ENCODE measurements around the gene POU4F3. TPM values are rescaled to one million over a fixed set of nuclear protein-coding genes. Genes with fewer than 3 reads are reported as not detected.

POU4F3 gene
- total RNA-seq, 2 donors from 2014 or later, result 0.27 to 0.46 TPM

DNA sequence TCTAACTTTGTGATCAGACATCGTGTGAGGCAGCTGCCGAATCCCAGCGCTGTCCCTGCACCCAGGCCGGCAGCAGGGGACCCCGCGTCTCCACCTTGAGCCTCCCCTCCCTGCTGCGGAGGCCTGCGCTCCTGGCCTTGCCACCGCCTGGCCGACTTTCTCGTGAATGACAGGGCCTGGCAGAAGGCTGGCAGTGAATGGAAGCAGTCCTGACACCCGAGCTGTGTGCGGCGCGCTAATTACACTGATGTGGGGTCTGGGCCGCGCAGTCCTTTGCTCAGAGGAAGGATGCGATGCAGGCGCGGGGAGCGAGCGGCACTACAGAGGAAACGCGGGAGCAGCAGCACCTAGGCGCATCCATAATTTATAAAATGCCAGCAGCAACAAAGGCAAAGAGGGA lies 40.3 kb downstream of the POU4F3 start:
- H3K36me3 Mint-ChIP-seq (ENCODE audit: low read depth), result no peaks in the 10 kb centered on the region
- H3K4me3 Mint-ChIP-seq, result no peak overlapping the region
- Histone ChIP-seq H3K9me3 (ENCODE audit: control insufficient read depth, low read length) (no peaks in the 10 kb centered on the region), H3K27ac (ENCODE audit: low read depth, low read length) (no peak overlapping the region), H3K36me3 (ENCODE audit: control insufficient read depth, insufficient read depth, low read length) (no peaks in the 10 kb centered on the region), H3K4me3 (ENCODE audit: low read length) (no peak overlapping the region), H3K4me1 (ENCODE audit: control insufficient read depth, insufficient read depth, low read length) (no peaks in the 10 kb centered on the region), H3K27me3 (ENCODE audit: control insufficient read depth, insufficient read depth, low read length, poor library complexity, severe bottlenecking) (no peaks in the 10 kb centered on the region), H3K9ac (ENCODE audit: extremely low read depth, low read length, poor library complexity, severe bottlenecking) (no peak overlapping the region)
- H3K27ac Mint-ChIP-seq, result no peak overlapping the region
- no peaks in the 10 kb centered on the region for H3K9me3 Mint-ChIP-seq
- peaks cover 25% of the 10 kb centered on the region for H3K27me3 Mint-ChIP-seq (ENCODE audit: insufficient read depth)
- WGBS, 2 experiments (ENCODE audit: insufficient coverage in 1 of 2, insufficient read length in 1 of 2), result 89 to 96% methylated on average over 23 to 25 of the region's 25 CpGs
- no peaks in the 10 kb centered on the region for H3K4me1 Mint-ChIP-seq
- TF ChIP-seq, protein P1, sequence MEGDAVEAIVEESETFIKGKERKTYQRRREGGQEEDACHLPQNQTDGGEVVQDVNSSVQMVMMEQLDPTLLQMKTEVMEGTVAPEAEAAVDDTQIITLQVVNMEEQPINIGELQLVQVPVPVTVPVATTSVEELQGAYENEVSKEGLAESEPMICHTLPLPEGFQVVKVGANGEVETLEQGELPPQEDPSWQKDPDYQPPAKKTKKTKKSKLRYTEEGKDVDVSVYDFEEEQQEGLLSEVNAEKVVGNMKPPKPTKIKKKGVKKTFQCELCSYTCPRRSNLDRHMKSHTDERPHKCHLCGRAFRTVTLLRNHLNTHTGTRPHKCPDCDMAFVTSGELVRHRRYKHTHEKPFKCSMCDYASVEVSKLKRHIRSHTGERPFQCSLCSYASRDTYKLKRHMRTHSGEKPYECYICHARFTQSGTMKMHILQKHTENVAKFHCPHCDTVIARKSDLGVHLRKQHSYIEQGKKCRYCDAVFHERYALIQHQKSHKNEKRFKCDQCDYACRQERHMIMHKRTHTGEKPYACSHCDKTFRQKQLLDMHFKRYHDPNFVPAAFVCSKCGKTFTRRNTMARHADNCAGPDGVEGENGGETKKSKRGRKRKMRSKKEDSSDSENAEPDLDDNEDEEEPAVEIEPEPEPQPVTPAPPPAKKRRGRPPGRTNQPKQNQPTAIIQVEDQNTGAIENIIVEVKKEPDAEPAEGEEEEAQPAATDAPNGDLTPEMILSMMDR (conservative IDR thresholded peaks at IDR 0.05), result no peak
- DNase-seq, result no peak

DNA sequence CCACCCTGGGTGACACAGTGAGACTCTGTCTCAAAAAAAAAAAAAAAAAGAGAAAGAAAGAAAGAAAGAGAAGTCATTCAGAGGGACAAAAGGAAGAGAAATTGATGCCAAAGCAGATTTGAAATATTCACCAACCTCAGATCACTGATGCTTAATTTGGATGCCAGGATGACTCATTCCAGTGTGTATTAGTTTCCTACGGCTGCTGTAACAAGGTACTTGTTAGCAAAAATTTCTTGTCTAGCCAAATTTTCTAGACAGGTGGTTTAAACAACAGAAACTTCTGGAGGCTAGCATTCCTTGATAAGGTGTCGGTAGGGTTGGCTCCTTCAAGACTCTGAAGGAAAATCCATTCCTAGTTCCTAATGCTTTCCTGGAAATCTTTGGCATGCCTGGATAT lies 42.1 kb downstream of the POU4F3 start:
- no peaks in the 10 kb centered on the region for H3K27me3 ChIP-seq (ENCODE audit: control insufficient read depth, insufficient read depth, low read length, poor library complexity, severe bottlenecking)
- no peak overlapping the region for H3K9ac ChIP-seq (ENCODE audit: extremely low read depth, low read length, poor library complexity, severe bottlenecking)
- no peak for DNase-seq
- no peaks in the 10 kb centered on the region for H3K9me3 ChIP-seq (ENCODE audit: control insufficient read depth, low read length)
- 80 to 94% methylated on average over 1 to 2 of the region's 2 CpGs for WGBS, 2 experiments (ENCODE audit: insufficient coverage in 1 of 2, insufficient read length in 1 of 2)
- H3K4me1 Mint-ChIP-seq, result no peaks in the 10 kb centered on the region
- H3K36me3 Mint-ChIP-seq (ENCODE audit: low read depth), result no peaks in the 10 kb centered on the region
- H3K27me3 Mint-ChIP-seq (ENCODE audit: insufficient read depth), result peaks cover 24% of the 10 kb centered on the region
- H3K4me3 Mint-ChIP-seq, result no peak overlapping the region
- no peaks in the 10 kb centered on the region for H3K9me3 Mint-ChIP-seq
- TF ChIP-seq, protein P1 (conservative IDR thresholded peaks at IDR 0.05), result no peak
- H3K4me3 ChIP-seq (ENCODE audit: low read length), result no peak overlapping the region
- H3K4me1 ChIP-seq (ENCODE audit: control insufficient read depth, insufficient read depth, low read length), result no peaks in the 10 kb centered on the region
- no peak overlapping the region for H3K27ac Mint-ChIP-seq
- no peaks in the 10 kb centered on the region for H3K36me3 ChIP-seq (ENCODE audit: control insufficient read depth, insufficient read depth, low read length)
- no peak overlapping the region for H3K27ac ChIP-seq (ENCODE audit: low read depth, low read length)

DNA sequence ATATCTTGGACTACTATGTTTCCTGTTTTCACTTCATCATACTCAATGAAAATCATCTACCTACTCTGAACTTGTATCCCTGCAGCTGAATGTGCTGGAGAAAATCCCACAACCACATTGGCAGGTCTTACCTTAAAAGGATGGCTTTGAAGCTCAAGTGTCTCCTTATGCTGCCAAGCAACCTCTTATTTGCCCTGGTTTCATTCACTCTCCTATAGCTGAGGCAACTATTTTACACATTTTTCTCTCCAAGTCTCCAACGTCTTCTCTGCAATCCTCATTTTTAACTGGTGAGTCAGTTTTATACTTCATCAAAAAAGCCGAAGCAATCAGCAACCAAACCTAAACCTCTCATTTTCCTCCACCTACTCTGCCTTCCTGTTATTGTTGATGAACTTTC lies 49.7 kb downstream of the POU4F3 start:
- Histone ChIP-seq H3K9ac (ENCODE audit: extremely low read depth, low read length, poor library complexity, severe bottlenecking) (no peak overlapping the region), H3K4me3 (ENCODE audit: low read length) (no peak overlapping the region), H3K27ac (ENCODE audit: low read depth, low read length) (no peak overlapping the region), H3K27me3 (ENCODE audit: control insufficient read depth, insufficient read depth, low read length, poor library complexity, severe bottlenecking) (peaks cover 5% of the 10 kb centered on the region), H3K4me1 (ENCODE audit: control insufficient read depth, insufficient read depth, low read length) (no peaks in the 10 kb centered on the region), H3K9me3 (ENCODE audit: control insufficient read depth, low read length) (no peaks in the 10 kb centered on the region), H3K36me3 (ENCODE audit: control insufficient read depth, insufficient read depth, low read length) (no peaks in the 10 kb centered on the region)
- no peak for DNase-seq
- Mint-ChIP-seq H3K27ac (no peak overlapping the region), H3K9me3 (no peaks in the 10 kb centered on the region), H3K27me3 (ENCODE audit: insufficient read depth) (no peaks in the 10 kb centered on the region), H3K36me3 (ENCODE audit: low read depth) (no peaks in the 10 kb centered on the region), H3K4me1 (no peaks in the 10 kb centered on the region), H3K4me3 (no peak overlapping the region)
- 67 to 70% methylated on average over 2 of the region's 2 CpGs for WGBS, 2 experiments (ENCODE audit: insufficient coverage in 1 of 2, insufficient read length in 1 of 2)
- TF ChIP-seq, protein P1 (conservative IDR thresholded peaks at IDR 0.05), result no peak
